ENCODE data around the gene ROBO1. TPM values are rescaled to one million over a fixed set of nuclear protein-coding genes. Genes with fewer than 3 reads are reported as not detected.
A peak's percentile ranks its signal among the peaks of the same experiment; 100 is the strongest.

The ROBO1 gene
- polyA plus RNA-seq, 1 donor (not counting 4 experiments of a cell fraction or from before 2014, with no cell fraction given): 27.1 TPM

DNA sequence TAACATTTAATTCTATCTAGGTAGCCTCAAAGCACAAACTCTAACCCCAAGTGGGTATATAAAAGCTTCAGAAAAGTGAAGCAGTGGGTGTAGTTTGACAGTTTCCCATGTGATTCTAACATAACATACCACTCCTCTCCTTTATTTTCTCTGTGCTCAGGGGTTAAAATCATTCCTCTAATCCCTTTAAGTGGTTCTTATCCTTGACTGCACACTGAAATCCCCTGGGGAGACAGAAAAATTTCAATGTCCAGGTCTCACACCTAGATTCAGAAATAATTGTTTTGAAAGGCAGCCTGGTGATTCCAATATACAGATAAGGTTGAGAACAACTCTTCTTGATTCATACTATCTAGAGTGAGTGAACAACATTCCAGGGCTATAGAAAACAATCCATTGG is 986.4 kb downstream of the ROBO1 start:
- Histone ChIP-seq H3K9me1 (ENCODE audit: control insufficient read depth, extremely low read depth, insufficient read depth, low read length) (no peaks in the 10 kb centered on the region), H3K4me2 (ENCODE audit: control insufficient read depth, extremely low read depth, insufficient read depth, low read depth, low read length) (no peak overlapping the region), H2AFZ (ENCODE audit: control insufficient read depth, low read length) (no peak overlapping the region), H3K27me3 (ENCODE audit: control insufficient read depth, extremely low read depth, insufficient read depth, low read length) (no peaks in the 10 kb centered on the region), H3K4me1 (ENCODE audit: control insufficient read depth, extremely low read depth, insufficient read depth, low read length) (peaks cover 11% of the 10 kb centered on the region), H3K27ac (ENCODE audit: control insufficient read depth, insufficient read depth, low read length) (no peak overlapping the region), H3K79me2 (ENCODE audit: control insufficient read depth, insufficient read depth, low read length) (no peaks in the 10 kb centered on the region), H4K20me1 (ENCODE audit: control insufficient read depth, extremely low read depth, insufficient read depth, low read length) (no peaks in the 10 kb centered on the region), H3K36me3 (ENCODE audit: control insufficient read depth in 2 of 2, extremely low read depth in 1 of 2, insufficient read depth in 2 of 2, low read length in 2 of 2) (no peaks in the 10 kb centered on the region), H3K4me3 (ENCODE audit: control insufficient read depth in 2 of 3, extremely low read depth in 1 of 3, insufficient read depth in 2 of 3, low read depth in 1 of 3, low read length in 3 of 3) (no peak overlapping the region), H3K9ac (ENCODE audit: control insufficient read depth, extremely low read depth, insufficient read depth, low read length) (no peak overlapping the region), H3K9me3 (ENCODE audit: control insufficient read depth, low read depth, low read length) (no peaks in the 10 kb centered on the region)
- dilution Hi-C loops (cut with MboI; ENCODE audit: extremely low pct_ligation_motif_present, low sequenced_read_pairs): no loop called here
- DNase-seq (ENCODE audit: low read depth, low spot score) (no peak), FAIRE-seq (no peak)
- TF ChIP-seq, protein P1, sequence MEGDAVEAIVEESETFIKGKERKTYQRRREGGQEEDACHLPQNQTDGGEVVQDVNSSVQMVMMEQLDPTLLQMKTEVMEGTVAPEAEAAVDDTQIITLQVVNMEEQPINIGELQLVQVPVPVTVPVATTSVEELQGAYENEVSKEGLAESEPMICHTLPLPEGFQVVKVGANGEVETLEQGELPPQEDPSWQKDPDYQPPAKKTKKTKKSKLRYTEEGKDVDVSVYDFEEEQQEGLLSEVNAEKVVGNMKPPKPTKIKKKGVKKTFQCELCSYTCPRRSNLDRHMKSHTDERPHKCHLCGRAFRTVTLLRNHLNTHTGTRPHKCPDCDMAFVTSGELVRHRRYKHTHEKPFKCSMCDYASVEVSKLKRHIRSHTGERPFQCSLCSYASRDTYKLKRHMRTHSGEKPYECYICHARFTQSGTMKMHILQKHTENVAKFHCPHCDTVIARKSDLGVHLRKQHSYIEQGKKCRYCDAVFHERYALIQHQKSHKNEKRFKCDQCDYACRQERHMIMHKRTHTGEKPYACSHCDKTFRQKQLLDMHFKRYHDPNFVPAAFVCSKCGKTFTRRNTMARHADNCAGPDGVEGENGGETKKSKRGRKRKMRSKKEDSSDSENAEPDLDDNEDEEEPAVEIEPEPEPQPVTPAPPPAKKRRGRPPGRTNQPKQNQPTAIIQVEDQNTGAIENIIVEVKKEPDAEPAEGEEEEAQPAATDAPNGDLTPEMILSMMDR (optimal IDR thresholded peaks at IDR 0.05 in 1 of 3, IDR thresholded peaks at IDR 0.05 in 1 of 3, conservative IDR thresholded peaks at IDR 0.05 in 1 of 3; ENCODE audit: extremely low read depth in 1 of 3, insufficient read depth in 2 of 3, low read length in 3 of 3): no peak
- no peak for TF ChIP-seq EZH2 (IDR thresholded peaks at IDR 0.05; ENCODE audit: low read length)

DNA sequence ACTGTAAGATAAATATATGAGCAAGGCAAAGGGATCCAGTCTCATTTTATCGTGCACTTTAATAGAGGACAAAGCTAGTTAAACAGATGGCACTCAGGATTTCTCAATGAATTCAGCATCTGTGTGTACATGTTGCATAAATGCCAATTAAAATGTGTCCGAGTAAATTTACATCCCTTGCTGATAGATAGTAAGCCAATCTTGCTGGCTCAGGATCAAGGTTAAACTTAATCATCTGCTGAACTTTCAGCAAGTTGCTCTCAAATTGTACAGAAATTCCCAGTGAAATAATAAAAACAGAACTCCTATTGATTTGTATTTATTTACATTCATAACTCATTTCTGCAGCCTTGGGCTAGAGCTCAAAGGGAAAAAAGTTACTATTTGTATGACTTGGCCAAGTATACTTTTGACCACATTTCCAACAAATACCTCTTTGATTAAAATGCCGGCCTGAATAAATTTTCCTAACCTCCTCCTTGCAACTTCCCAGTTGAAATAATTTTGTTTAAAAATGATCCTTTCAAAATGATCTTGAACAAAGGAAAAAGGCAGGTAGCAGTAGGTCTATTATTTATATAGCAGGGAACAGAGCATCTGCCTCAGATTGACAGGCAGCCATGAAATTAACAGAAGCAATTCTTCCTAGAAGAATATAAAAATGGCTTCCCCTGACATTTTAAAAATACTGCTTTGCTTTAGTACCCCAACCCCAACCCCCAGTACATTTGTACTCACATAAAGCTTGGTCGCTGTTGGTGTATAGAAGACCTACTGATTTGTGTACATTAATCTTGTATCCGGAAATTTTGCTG is 1001.9 kb downstream of the ROBO1 start:
- Histone ChIP-seq H3K9ac (ENCODE audit: control insufficient read depth, extremely low read depth, insufficient read depth, low read length) (no peak overlapping the region), H3K4me1 (ENCODE audit: control insufficient read depth, extremely low read depth, insufficient read depth, low read length) (no peaks in the 10 kb centered on the region), H3K9me3 (ENCODE audit: control insufficient read depth, low read depth, low read length) (no peaks in the 10 kb centered on the region), H2AFZ (ENCODE audit: control insufficient read depth, low read length) (no peak overlapping the region), H4K20me1 (ENCODE audit: control insufficient read depth, extremely low read depth, insufficient read depth, low read length) (no peaks in the 10 kb centered on the region), H3K9me1 (ENCODE audit: control insufficient read depth, extremely low read depth, insufficient read depth, low read length) (no peaks in the 10 kb centered on the region), H3K4me2 (ENCODE audit: control insufficient read depth, extremely low read depth, insufficient read depth, low read depth, low read length) (no peak overlapping the region), H3K27ac (ENCODE audit: control insufficient read depth, insufficient read depth, low read length) (no peak overlapping the region), H3K27me3 (ENCODE audit: control insufficient read depth, extremely low read depth, insufficient read depth, low read length) (no peaks in the 10 kb centered on the region), H3K4me3 (ENCODE audit: control insufficient read depth in 2 of 3, extremely low read depth in 1 of 3, insufficient read depth in 2 of 3, low read depth in 1 of 3, low read length in 3 of 3) (no peak overlapping the region), H3K79me2 (ENCODE audit: control insufficient read depth, insufficient read depth, low read length) (no peaks in the 10 kb centered on the region), H3K36me3 (ENCODE audit: control insufficient read depth in 2 of 2, extremely low read depth in 1 of 2, insufficient read depth in 2 of 2, low read length in 2 of 2) (no peaks in the 10 kb centered on the region)
- TF ChIP-seq EZH2 (IDR thresholded peaks at IDR 0.05; ENCODE audit: low read length): no peak
- TF ChIP-seq, protein P1 (optimal IDR thresholded peaks at IDR 0.05 in 1 of 3, IDR thresholded peaks at IDR 0.05 in 1 of 3, conservative IDR thresholded peaks at IDR 0.05 in 1 of 3; ENCODE audit: extremely low read depth in 1 of 3, insufficient read depth in 2 of 3, low read length in 3 of 3): no peak
- dilution Hi-C loops (cut with MboI; ENCODE audit: extremely low pct_ligation_motif_present, low sequenced_read_pairs): no loop called here
- FAIRE-seq (peak; percentile 52), DNase-seq (ENCODE audit: low read depth, low spot score) (no peak)
